NCI-H2107 treated with DMSO at 0.1 percent for 48 hours (cell line): ENCODE measurements around the gene GALNT18.

Experiments
- DNase-seq: peaks from one replicate; lab custom pipeline; 2025; ENCODE audit not compliant: unreplicated experiment; lab: John Stamatoyannopoulos, UW

Gene GALNT18

DNA sequence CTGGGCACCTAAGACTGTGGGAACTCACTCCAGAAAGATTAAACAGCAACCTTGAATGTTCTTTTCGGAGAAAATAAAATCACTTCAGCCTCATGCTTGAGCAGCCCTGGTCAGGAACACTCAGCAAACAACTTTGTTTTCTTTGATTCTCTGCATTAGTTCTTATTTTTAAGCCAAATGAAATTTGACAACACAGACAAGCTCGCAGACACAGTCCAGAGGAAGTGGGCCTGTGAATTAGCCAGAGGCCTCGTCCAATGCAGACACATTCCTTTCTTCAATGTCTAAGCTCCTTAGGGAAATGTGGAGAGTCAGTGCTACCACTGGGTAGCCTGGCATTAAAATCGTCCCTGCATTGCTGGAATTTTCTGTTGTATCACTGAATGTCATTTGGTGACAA is 205.9 kb downstream of the GALNT18 start:
- no peak for DNase-seq

GRCh38 chr11:11414996-11415395 is 206.8 kb downstream of the GALNT18 start:
- no peak for DNase-seq

DNA sequence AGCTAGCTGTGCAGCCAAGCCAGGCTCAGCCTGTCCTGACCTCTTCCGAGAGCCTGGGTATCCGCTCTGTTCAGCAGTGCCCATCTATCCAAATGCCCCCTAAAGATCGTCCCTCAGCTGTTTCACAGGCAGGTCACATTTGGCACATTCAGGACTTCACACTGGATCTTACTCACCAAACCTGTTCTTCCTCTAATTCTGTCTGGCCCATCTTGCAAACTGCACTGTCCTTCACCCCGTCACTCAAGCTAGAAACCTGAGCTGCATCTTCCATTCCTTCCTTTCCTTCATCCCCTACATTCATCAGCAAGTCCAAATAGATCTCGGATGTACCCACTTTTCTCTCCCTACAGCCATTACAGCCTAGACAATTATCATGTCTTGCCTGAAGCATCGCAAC is 208.0 kb downstream of the GALNT18 start:
- DNase-seq = no peak

DNA sequence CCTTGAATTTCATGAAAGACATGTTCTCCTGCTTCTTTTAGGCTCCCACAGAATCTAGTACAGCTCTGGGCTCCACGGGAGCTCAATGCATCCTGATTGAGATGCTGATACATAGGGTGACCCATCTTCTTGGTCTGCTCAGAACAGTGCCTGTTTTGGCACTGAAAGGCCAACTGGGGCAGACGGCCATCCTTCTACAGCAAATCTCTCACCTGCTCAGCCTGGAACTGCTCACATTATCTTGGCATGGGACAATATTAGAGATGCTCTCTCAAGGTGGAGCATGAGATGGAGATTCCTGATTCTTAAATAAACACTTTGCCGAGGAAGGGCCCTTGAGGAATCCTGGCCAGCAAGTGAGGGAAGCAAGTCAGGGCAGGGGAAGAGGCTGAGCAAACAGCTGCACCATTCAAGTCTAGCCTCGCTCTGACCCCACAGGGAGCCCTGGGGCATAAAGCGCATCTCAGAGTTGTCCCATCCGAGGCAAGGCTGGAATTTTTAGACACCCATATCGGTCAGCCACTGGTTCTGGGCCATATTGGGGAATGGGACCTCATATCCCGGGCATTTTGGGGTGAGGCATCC is 210.3 kb downstream of the GALNT18 start:
- DNase-seq = no peak

GRCh38 chr11:11409901-11410300 is 211.9 kb downstream of the GALNT18 start:
- peak; percentile 89 for DNase-seq

GRCh38 chr11:11409224-11409623 is 212.6 kb downstream of the GALNT18 start:
- DNase-seq = no peak

GRCh38 chr11:11408436-11409221 is 213.2 kb downstream of the GALNT18 start:
- no peak for DNase-seq

- DNase-seq = peak; percentile 39
Measured at GRCh38 chr11:11407763-11408084, 214.1 kb downstream of the GALNT18 start.

DNA sequence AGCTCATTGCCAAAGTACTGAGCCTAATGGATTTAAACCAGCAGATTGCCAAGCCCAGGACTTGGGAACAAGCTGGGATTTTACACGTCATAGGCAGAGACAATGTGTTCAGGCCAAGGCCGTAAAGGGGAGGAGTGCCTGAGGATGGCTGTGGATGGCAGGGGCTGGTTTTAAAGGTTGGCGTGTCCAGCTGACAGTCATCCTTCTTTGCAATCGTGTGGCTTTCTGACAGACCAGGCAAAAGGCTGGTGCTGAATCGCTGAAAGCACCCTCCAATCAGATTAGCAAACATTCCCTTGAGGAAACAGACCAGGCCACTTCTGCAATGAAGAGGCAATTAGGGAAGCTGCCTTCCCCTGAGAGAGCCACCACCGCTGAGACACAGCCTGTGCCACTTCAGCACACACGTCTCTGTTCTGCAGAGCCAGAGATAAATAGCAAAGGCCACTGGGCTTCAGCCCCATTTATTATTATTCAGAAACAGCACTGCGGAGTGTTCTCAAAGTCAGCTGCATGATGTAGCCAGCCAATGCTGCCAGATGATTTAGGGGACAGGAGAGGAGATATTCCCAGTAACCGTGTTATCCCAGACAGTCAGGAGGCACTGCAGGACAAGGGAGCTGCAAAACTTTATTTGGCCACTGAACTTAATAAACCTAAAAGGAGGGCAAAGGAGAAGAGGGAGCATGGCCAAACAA is 214.6 kb downstream of the GALNT18 start:
- peak; percentile 95 for DNase-seq

GRCh38 chr11:11406652-11407051 is 215.2 kb downstream of the GALNT18 start:
- DNase-seq = no peak

GRCh38 chr11:11403763-11404725 is 217.8 kb downstream of the GALNT18 start:
- peak; percentile 52 for DNase-seq

DNA sequence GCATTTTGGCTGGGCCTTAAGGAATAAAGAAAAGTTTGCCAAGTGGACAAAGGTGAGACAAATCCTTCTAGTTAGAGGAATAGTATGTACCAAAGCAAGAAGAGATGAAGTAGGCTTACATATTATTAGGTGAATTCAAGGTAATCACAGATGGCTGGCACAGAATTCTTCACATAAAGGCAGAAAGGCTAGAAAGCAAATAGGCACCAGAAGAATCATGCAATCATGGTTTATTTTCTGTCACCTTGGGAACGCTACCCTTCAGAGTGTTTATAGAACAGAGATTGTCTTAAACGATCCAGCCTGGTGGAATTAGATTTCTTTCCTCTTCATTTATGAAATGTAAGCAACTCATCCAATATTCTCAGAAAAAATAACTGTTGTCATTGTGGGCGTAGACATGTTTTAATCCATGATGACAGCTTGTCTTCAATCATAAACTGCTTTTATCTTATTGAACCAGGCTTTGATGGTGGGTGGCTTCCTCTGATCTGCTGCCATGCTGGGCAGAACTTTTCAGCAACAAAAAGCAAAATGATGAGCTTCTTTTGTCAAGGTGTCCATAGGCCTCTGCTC is 219.8 kb downstream of the GALNT18 start:
- no peak for DNase-seq

- no peak for DNase-seq
Measured at GRCh38 chr11:11400635-11401232, 221.1 kb downstream of the GALNT18 start.

GRCh38 chr11:11400121-11400520 is 221.7 kb downstream of the GALNT18 start:
- no peak for DNase-seq

GRCh38 chr11:11397781-11398180 is 224.0 kb downstream of the GALNT18 start:
- DNase-seq = no peak

DNA sequence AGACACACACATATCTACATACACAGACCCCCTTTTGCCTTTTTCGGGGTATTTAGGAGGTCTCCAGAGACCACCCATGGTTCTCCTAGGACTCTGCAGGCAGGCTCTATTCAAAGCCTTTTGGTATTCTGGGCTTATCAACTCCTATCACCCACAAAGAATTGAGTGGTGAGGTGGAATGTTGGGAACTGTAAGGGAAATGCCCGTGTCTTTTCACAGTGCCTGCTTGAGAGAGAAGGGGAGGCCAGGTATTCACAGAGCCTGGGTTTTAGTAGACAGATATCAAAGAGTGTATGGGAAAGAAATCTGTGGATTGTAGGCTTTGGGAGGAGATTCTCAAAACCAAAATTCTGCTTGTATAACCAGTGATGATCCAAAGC is 224.8 kb downstream of the GALNT18 start:
- DNase-seq = no peak

GRCh38 chr11:11396301-11397035 is 225.3 kb downstream of the GALNT18 start:
- DNase-seq = no peak

- DNase-seq = no peak
Measured at GRCh38 chr11:11395126-11395525, 226.7 kb downstream of the GALNT18 start.

DNA sequence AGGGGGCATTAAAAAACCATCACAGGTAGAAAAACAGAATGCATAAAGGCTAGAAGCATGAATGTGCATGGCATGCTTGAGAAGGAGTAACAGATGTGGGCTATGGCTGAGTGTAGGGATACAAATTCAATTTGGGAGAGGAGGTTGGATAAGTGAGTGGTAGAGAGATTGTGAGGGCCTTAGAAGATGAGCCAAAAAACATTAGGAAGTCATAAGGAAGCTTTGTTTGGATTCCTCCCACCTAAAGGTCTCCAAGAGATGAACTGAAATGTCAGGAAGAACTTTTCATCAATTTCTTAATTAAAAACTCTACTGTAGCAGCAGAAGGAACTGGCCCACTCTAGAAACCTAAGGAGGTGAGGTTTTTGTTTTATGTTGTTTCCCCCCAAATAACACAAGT is 227.6 kb downstream of the GALNT18 start:
- no peak for DNase-seq
